Fibroblast of lung (primary cell): ENCODE data around the gene ANO3.

Experiments used
- CTCF ChIP-seq, 2 donors: IDR thresholded peaks in 1 of 2; conservative IDR thresholded peaks in 1 of 2; 1 replicate in 1 of 2; 2 replicates in 1 of 2; pipeline ENCODE4 v1.5.1; 2011 to 2012; ENCODE audit warnings: low read length in 2 of 2, control low read depth in 1 of 2, inconsistent platforms in 1 of 2, low read depth in 1 of 2, mild to moderate bottlenecking in 1 of 2
- EZH2 ChIP-seq: IDR thresholded peaks from 2 replicates; pipeline ENCODE4 v1.5.1; 2012; ENCODE audit warnings: low read length, control low read depth, mild to moderate bottlenecking; ENCODE audit errors: missing control alignments

- TF ChIP-seq CTCF (conservative IDR thresholded peaks at IDR 0.05 in 1 of 2, IDR thresholded peaks at IDR 0.05 in 1 of 2; ENCODE audit: low read depth in 1 of 2, low read length in 2 of 2) = peak; percentile 12 to 63
- TF ChIP-seq EZH2 = no peak
These were observed 219.4 kb downstream of the ANO3 start for GRCh38 chr11:26551186-26551801.
